ENCODE measurements around the gene GIMAP8.

DNA sequence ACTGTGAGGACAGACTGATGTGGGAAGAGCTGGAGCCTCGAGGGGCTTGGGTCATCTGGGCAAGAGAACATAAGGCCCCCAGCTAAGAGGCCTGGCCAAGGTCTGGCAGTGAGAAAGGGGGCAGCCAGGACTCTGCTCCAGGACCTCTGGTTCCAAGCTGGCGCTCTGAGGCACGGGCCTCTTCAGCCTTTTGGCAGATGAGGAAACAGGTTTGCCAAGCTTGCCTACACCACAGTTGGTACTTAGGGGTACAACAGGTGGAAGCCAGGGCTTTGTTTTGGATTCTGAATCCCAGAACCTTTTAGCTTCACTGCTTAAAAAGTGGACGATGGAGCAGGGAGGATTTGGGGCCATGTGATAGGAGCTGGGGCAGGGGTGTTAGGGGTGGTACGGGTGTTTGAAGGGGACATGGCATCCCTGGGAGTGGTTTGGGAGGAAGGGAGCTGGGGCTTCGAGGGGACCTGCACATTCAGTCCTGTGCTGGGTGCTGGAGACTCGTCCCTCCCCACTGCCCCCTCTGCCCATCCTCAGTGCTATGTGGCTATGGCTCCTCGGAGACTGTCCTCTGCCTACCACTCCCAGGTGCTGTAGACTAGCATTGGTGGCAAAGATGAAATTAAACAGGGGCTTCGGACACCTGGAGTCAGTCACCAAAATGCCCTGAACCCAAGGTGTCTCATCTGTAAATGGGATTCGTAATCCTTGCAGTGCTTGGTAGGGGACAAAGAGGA, 41.0 kb upstream of the GIMAP8 start:
- TF ChIP-seq, protein P1, sequence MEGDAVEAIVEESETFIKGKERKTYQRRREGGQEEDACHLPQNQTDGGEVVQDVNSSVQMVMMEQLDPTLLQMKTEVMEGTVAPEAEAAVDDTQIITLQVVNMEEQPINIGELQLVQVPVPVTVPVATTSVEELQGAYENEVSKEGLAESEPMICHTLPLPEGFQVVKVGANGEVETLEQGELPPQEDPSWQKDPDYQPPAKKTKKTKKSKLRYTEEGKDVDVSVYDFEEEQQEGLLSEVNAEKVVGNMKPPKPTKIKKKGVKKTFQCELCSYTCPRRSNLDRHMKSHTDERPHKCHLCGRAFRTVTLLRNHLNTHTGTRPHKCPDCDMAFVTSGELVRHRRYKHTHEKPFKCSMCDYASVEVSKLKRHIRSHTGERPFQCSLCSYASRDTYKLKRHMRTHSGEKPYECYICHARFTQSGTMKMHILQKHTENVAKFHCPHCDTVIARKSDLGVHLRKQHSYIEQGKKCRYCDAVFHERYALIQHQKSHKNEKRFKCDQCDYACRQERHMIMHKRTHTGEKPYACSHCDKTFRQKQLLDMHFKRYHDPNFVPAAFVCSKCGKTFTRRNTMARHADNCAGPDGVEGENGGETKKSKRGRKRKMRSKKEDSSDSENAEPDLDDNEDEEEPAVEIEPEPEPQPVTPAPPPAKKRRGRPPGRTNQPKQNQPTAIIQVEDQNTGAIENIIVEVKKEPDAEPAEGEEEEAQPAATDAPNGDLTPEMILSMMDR (IDR thresholded peaks at IDR 0.05), result no peak
- no peak for TF ChIP-seq EZH2 (IDR thresholded peaks at IDR 0.05)
- TF ChIP-seq EZH2phosphoT487 (IDR thresholded peaks at IDR 0.05), result no peak
